A204.1 (cell line): ENCODE measurements around the gene TXNL4B.
A peak's percentile ranks its signal among the peaks of the same experiment; 100 is the strongest.

Experiments
- FAIRE-seq: peaks from 2 replicates; lab custom pipeline; 2012; peaks lifted over from hg19 to GRCh38; lab: Jason Lieb, UNC

TXNL4B gene

DNA sequence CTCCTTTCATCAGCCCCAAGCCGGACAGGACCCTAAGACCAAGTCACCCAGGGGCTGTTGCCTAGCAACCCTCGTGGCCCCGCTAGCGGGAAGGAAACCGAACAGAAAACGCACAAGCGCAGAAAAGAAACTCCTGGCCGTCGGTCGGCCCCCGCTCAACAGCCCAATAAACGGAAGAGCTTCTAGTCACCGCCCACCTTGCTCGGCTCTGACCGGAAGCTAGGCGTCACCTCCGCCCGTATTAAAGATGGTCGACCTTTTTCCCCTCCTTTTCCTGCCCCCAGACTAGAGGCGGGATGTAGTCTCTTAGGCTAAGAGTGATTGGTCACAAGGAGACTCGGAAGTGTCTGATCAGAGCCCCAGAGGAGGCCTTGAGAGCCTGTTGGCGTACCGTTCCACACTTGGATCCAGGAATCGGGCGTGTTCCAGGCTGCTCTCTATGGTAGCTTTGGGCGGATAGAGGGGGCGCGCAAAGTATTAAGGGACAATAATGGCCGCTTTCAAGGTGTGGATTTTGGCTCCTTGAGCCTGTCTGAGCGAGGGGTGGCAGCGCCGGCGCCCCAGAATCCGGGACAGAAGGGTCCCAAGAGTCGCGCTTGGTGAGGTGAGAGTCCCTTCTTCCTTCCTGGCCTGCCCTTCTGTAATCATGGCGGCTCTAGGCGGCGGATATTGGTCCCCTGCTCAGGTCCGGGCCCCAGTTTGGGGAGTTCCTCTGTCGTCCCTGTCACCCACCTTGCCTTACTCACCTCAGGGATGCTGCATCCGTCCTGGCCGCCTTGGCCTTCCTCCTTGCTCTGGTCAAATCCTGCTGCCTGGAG, at the start of gene TXNL4B, which contains the start of gene DHX38:
TXNL4B (minus strand) TSS at position 173 of the 818 bp plus-strand sequence. CDS start 2,871 bp downstream, outside the sequence.
DHX38 (plus strand) TSS at position 400 of the 818 bp plus-strand sequence. CDS start 2,311 bp downstream, outside the sequence.
- FAIRE-seq, result peak; percentile 99

DNA sequence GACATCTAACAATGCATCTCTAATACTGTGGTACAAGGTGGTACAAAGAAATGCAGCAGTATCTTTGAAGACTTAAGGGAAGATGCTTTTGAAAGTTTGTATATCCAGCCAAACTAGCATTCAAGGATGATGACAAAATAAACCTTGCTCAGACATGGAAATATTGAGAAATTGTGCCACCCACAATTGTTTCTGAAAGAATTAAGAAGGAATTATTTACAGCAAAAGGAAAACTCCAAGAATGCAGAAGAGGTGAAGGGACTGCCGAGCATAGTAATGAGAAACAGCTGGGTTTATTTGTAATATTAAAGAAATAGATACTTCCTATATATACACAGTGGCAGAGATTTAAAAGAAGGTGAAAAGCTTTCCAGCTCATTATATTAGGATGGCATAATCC, 49.1 kb upstream of the TXNL4B start:
- no peak for FAIRE-seq

DNA sequence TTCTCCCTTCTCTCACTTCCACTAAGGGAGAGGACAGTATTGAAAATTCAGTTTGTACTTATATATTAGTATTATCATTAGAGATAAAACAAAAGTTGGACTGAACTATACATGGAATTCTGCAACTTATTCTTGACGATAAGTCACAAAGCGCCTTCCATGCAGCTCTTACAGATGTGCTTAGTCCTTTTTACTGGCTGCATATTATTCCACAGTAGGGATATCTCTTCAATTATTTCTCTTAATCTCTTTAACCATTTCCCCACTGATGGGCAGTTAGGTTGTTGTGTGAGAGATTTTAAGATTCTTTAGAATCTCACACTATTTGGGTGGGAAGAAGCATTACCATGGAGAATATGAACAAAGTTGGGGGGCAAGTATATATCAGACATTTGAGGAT, 46.5 kb upstream of the TXNL4B start:
- no peak for FAIRE-seq

DNA sequence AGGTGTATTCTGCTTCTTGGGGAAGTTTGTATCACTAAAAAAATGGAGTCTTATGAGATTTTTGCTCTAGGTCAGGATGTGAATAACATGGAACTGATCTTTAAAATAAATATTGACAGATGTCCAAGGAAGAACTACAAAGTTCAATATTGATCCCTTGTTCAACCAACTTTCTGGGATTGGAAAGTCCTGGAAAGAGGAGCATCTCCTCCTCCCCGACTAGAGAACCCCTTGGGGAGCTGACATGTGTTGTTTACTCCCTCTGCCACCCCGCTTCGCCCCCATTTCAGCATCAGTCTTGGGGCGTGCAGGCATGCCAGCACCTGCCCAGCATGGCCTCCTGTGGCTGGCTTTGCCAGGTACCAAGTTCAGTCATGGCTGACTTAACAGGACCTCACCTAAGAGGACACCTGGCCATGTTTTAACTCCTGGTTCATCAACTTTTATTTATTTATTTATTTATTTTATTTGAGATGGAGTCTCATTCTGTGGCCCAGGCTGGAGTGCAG, 44.7 kb upstream of the TXNL4B start:
- FAIRE-seq, result no peak

DNA sequence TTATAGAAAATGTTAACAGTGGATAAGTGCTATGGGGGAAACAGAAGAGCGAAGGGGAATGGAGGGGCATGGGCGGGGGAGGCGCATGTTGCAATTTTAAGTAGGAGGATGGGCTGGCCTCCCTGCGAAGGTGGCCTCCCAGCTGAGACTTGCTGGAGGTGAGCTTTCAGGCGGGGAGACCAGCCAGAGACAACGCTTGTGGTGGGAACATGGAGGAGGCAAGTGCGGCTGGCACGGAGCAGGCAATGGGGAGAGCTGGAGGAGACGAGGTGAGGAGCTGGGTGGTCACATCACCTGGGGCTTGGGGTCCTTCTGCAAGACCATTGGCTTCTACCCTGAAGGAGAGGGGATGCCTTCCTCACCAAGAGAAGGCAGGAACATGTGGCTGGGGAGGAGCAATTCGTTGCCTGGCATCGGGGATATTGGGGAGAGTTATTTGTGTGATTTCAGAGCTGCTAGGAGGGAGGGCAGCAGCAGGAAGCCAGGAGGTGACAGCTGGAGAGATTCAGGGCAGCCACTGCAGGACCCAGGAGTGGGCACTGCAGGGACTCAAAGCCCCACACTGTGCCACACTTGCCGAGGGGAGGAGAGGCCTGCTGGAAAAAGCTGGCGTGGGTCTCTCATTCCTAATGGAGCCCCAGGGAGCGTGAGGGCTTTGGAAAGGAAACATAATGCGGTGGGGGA, 44.1 kb upstream of the TXNL4B start:
- no peak for FAIRE-seq

DNA sequence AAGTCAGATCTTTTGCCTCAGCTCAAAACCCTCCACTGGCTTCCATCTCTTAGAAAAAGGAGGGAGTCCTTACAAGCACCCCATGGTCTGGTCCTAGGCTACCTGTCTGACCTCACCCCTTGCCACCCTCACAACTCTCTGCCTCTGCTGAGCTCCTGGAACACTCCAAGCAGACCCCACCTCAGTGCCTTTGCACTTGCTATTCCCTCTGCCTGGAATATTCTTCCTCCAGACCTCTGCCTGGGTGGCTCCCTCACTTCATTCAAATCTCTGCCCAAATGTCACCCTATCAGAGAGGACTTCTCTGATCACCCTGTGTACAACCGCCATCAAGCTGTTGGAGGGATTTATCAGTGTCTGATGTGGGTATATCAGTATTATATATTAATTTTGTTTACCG, 41.1 kb upstream of the TXNL4B start:
- FAIRE-seq, result no peak

DNA sequence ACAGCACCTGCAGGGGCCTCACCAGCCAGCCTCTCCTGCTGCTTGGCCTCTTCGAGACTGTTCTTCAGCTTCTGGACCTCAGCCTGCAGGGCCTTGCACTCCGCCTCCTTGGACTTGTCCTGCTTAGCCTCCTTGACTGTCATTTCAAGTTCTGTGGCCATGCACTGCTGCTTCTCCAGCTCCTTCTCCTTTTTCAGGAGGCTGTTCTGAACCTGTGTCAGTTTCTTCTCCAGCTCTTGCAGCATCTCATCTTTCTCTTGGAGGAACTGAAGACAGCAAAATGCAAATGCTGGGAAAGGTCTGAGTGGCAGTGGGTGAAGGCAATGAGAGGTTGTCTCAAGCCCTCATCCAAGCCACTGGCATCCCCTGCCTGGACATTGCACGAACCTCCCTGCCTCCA, 39.3 kb upstream of the TXNL4B start:
- no peak for FAIRE-seq

DNA sequence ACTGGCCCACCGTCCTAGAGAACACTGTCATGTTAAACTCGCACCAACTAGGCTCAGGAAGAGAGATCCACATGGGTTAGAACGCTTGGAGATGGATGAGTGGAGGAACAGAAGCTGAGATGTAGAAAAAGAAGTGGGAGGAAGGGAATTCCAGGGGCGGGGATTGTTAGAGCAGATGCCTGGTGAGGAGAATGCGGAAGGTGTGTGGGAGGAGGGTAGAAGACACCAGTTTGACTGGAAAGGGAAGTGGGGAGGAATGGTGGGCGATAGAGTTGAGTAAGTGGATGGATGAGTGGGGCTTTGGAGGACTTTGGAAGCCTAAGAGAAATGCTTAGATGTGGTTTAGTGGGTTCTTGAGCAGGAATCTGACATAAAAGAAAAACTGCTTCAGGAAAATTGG, 37.6 kb upstream of the TXNL4B start:
- no peak for FAIRE-seq

DNA sequence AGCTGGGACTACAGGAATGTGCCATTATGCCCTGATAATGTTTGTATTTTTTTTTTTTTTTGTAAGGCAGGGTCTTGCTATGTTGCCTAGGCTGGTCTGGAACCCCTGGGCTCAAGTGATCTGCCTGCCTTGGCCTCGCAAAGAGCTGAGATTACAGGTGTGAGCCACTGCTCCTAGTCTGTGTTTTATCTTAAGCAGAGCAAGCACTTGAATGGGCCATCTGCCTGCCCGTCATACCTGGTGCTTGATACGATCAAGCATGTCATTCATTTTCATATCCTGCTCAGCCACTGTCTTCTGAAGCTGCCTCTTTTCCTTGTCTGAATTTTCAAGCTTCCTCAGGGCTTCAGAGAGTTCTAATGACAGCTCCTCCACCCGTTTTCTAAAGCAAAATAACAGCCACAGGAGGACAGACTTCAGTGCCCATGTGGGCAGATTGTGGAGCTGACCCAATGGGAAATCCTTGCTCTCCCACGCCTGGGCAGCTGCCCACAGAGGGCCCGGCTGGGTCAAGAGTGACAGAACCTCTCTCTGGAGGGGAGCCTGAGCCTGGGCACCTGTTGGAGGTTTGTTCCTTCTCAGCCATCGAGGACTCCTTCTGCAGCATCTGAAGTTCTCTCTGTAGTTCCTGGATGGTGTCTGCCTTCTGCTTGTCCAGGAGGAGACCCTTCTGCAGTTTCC, 36.7 kb upstream of the TXNL4B start:
- no peak for FAIRE-seq

DNA sequence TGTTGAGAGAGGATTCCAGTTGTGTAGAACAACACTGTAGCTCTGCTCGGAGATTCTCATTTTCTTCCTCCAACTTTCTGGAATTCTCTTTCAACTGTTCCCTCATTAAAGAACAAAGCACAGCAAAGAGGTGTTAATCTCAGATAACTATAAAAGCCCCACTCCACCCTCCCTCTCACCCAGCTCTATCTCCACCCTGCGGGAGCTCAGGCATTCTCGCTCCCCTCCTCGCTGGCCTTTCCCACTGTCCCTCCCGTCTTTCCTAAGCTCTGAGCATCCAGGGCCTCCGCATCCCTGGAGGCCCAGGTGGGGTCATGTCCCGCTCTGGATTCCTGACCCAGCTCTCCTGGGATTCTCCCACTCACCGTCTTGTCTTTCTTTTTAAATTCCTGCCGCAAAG, 35.3 kb upstream of the TXNL4B start:
- no peak for FAIRE-seq

DNA sequence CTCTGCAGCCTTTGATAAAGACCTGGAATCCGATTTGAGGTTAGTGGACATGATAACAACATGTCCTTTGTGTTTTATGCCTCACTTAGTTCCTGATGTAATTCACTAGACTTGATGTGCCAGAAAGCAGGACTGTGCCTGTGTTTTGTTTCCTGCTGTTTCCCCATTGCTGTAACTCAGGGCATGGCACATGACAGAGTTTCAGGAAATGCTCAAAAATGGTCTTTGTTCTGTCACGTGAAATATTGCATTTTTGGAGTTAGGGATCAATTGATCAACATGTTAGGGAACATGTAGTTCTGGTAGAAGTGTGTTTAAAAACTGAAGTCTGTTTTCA, 33.0 kb upstream of the TXNL4B start:
- FAIRE-seq, result no peak

DNA sequence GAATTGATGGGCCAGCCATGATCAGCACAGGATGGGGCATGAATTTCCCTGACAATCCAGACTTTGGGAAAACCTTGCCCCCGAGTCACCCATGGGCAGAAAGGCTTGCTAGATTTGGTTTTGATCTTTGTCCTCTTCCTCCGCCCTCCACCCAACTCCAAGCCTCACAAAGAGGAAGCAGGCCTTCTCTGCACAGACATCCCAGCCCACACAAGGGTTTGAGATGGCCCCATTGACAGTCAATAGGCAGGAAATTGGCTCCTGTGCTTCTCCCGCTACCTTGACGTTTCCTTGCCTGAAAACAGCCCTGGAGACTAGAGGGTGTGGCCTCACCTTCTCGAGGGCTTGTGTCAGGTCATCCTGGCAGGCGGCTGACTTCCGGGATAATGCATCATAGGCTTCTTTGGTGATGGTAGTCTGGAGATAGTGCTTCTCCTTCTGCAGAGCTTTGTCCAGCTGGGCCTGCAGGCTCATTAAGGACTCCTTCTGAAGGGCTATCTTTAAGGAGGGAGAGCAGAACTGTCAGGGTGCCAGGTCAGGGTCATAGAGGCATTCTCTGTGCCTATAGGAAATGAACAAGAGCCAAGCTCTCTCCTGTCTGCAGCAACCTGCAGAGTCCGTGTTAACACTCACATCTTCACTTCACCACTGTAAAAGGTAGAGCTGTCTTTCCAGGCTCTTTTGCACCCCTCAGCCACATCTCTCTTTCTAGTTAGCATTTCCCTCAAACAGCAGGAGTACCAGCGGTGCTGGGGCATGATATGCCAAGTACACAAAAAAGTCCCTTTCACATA, 32.4 kb upstream of the TXNL4B start:
- FAIRE-seq, result no peak

DNA sequence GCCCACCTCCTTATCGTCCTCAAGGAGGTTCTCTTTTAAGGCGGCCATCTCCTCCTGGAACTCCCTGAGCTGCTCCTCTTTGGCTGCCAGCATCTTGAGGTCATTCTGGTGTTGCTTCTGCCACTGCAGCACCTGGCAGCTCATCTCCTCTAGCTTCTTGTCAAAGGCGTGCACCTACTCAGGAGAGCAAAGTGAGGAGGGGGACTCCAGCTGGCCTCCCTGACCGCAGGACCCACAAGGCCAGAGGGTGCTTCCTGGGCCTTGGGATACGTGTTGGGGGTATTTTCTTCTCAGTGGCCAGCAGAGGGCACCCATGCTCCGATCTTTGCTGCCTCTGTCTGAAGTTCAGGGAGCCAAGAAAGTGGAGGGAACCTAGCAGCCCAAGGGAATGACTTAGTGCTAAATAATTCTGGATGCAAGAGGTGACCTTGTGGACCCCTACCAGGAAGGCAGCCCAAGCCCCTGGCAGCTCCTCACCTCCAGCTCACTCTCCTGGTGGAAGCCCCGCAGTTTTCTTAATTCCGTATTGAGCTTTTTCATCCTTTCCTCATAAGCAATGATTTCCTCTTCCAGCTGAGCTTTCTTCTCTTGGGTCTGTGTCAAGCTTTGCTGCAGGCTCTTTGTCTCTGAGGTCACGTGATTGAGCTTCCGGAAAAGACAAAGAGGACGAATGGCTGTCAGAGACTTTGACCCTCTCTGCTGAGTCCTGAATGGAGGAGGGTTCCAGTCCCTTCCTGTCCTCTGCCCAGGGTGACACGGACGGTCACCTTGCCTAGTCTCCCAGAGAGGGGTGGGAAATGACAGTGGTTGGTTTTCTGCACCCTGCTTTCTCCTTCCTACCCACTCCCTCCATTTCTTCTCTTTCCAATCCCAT, 31.6 kb upstream of the TXNL4B start:
- FAIRE-seq, result no peak

DNA sequence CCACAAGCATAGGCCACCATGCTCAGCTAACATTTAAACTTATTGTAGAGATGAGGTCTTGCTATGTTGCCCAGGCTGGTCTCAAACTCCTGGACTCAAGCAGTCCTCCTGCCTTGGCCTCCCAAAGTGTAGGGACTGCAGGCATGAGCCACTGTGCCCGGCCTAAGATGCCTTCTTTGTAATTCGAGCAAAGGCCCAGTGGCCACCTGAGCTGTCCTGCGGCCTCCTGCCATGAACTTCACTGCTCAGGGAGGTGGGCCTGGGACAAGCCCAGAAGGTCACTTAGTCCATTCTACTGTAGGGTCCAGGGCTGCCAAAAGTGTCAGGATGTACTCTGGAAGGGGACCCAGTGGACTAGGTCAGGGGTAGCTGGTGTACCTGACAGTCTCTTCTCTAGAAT, 30.7 kb upstream of the TXNL4B start:
- FAIRE-seq, result no peak

DNA sequence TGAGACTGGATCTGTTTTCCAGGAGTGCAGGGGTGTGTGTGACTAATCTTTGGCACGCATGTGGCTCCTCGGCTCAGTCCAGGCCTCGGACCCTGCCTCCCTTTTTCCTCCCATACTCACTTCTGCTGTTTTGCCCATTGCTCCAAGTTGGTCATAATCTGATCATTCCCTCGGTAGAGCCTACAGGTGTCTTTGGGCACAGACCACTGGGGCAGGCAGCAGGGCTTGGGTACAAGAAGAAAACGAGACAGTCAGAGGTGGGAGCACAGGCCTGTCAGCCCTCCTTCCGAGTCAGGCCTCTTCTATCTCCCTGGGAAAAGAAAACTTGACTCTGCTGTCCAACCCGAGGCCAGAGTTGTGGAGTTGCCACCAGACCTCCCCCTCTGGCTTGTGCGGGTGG, 30.0 kb upstream of the TXNL4B start:
- FAIRE-seq, result no peak

DNA sequence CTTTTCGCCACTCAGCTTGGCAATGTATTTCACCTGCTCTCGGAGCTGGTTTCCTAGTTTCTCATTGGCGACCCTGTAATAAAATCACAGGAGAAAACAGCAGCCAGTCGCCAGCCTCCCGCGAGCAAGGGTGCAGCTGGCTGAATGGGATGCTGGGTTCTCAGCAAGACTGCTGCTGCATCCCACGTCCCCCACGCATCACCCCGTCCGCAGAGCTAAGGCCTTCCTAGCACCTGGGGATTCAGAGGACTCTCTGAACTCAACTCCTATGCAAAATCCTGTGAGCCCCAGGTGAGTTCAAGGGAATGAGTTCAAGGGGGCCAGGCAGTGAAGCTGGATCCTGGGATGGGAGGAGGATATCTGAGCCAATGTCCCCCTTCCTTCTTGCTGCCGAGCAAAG, 29.5 kb upstream of the TXNL4B start:
- FAIRE-seq, result no peak

DNA sequence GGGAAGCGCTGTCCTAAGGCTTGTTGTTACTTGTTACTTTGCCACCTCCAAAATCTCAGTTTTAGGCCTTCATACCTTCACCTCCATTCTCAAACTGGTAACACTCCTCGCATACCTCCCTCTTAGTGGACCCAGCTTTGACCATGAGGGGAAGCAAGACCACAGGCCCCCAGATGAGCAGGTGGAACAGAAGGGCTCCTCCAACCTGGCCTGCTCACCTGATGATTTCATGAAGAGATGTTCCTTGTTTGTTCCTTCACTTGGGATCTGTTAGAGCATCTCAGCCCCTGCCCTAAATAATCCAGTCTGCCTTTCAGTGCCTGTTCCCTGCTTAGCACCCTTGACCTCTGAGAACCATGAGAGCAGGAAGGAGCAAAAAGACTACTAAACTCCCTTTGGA, 28.9 kb upstream of the TXNL4B start:
- no peak for FAIRE-seq

DNA sequence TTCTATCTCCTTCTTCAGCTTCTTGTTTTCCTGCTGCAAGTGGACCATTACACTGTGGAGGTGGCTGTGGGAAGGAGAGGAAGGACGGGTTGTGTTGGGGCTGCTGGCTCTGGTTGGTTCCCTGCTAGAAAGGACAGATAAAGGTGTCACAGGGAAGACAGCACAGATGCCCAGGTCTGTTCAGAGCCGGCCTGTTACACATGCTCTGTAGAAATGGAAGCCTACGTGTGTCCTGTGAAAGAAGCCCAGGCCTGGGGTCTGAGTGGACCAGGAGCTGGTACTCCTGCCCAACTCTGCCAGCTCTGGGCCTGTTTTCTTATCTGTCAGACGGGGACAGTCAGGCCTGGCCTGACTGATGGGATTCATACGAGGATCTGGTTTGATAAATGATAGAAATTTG, 26.6 kb upstream of the TXNL4B start:
- no peak for FAIRE-seq

DNA sequence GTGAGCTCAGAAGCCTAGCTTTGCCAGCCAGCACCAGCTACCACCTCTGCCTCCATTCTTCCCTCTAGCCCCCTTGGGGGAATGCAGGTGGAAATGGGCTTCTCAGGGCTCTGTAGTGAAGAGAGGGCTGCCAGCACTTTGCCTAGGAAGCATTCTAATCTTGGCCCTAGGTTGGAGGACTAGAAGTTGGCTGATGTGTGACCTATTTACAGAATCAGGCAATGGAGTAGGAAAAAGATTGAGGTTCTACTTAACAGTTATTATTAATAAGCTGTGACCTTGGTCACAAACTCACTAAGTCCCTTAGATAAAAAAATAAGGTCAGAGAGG, 20.2 kb upstream of the TXNL4B start:
- no peak for FAIRE-seq

DNA sequence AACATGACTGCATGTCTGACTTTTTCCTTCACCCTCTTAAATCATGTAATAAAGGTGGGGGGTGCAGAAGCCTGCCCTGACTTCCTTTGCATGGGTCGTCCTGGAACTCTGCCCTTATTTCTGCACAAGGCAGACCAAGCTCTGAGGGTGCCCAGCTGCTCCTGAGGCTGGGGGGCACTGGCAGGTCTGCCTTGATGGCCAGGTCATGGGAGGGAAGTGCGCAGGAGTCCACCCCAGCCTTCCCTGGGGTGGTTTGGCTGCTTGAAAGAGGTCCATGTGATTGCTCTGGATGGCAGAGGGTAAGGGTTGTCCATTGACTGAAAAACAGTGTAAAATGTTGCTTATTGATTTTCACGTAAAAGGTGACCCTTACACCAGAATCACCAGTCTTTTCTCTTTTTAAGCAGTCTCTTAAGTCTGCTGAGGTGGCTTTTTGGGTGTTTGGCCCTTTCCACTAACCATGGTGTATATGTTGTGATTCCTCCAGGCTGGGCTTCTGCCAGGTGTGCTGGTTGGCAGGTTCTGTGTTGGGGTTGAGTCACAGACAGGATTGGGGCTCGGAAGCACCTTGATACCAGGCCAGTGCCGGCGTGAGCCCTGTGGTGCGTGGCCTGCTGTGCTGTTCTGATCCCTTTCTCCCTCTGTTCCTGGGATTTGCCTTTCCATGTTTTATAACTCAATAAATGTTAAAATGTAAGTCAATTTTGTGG, 19.6 kb upstream of the TXNL4B start:
- FAIRE-seq, result no peak

DNA sequence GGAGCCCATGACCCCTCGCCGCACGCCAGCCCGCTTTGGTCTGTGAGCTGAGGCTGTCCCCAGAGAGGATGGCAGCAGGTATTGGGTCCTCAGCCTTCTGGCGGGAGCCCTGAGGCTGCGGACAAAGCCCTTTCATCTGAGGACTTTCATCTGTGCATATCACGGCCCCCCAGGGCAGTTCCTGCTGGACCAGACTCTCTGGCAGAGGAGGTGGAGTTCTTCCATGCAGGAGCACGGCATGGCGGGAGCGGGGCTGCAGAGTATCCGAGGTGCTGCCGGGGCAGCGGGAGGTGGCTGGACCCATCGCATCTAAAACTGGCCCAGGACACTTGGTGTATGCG, 19.0 kb upstream of the TXNL4B start:
- no peak for FAIRE-seq
